EL (cell line): ENCODE data around the gene MTAP.

Experiments
- DNase-seq: peaks from one replicate; pipeline ENCODE4 v3.0.0-alpha.2; 2016

The MTAP gene

DNA sequence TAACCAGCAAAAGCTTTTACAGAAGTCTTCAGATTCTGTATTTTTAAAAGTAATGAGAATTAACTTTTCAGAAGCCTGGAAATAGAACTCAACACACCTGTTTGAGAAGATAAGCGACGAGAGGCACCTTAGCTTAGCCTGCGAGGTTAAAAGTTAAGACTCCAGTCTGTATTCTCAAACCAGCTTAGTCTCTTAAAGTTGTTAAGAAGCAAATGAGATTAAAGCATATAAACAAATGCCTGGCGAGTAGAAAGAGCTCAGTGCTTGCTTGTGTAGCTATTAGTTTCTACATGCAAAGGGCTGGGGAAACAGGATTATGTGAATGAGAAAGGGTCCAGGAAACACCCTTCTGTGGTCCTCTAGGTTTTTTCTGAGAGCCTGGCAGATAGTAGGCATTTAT lies 51.7 kb downstream of the MTAP start:
- no peak for DNase-seq

DNA sequence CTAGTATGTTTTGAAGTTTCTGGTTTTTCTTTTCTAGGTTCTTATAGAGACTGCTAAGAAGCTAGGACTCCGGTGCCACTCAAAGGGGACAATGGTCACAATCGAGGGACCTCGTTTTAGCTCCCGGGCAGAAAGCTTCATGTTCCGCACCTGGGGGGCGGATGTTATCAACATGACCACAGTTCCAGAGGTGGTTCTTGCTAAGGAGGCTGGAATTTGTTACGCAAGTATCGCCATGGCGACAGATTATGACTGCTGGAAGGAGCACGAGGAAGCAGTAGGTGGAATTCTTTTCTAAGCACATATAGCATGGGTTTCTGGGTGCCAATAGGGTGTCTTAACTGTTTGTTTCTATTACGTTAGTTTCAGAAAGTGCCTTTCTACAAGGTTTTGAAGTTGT lies 52.2 kb downstream of the MTAP start:
- DNase-seq: peak; percentile 67

DNA sequence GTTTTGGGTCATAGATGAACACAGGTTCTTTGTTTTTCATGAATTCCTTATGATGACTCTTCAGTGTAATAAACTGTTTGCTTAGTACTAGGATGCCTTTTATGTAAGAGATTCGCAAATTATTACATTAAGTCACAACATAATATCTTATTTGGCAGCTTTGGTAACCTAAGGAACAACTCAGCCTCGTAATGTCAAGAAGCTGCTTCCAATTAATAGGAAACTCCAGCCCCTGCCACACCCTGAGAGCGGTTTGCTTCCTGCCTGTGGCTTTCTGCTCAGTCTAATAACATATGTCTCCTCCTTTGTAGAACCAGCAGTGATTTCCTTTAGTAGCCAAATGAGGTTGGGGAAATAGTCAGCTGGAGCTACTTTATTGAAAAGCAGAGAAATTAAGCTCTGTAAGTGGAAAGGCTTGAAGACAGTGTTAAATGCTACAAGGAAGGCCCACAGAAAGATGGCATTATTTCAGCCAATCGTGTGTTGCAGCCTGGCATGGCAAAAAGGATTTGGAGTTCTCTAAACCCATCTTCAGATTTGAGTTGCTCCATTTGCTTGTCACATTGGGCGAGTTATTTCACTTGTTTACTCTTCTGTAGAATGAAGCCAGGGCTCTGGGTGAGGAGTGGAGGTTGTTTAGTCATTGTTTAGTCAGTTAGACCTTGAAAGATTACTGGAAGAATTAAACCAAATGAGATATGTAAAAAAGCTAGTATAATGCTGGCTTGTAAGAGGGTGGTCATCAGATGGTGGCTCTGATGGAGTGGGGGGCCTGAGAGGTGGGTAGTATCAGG lies 54.1 kb downstream of the MTAP start:
- DNase-seq: no peak

DNA sequence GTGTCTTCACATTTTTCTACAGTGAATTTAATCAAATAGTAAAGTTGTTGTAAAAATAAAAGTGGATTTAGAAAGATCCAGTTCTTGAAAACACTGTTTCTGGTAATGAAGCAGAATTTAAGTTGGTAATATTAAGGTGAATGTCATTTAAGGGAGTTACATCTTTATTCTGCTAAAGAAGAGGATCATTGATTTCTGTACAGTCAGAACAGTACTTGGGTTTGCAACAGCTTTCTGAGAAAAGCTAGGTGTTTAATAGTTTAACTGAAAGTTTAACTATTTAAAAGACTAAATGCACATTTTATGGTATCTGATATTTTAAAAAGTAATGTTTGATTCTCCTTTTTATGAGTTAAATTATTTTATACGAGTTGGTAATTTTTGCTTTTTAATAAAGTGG lies 60.4 kb downstream of the MTAP start:
- no peak for DNase-seq

DNA sequence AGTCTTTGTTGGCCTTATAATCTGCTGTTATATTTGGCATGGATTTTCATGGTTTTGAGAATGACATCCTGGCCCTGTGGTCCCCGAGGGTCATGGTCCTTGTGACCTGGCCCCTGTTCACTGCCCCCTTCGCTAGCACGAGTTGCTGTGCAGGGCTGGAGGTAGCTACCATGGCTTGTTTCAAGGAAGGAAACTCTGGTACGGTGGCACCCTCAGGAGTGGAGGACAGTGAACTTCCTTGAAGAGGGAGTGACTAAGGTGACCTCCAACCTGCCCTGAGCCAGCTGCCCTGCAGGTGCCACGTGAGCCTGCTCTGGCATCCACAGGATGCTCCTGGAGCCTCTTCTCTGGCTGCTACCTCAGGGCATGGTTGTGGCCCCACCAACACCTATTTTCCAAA lies 62.1 kb downstream of the MTAP start:
- no peak for DNase-seq

DNA sequence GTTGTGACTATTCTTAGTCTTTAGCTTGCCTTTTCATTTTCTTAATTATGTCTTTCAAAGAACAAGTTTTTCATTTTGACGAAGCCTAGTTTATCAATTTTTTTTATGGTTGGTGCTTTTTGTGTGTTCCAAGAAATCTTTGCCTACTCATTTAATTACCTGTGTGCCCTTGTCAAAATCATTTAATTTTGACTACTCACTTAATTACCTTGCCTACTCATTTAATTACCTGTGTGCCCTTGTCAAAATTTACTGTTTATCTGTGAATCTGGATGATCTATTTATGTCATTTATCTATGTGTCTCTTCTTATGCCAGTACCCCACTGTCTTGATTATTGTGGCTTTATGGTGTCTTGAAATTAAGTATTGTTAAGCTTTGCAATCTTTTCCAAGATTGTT lies 63.9 kb downstream of the MTAP start:
- DNase-seq: no peak

DNA sequence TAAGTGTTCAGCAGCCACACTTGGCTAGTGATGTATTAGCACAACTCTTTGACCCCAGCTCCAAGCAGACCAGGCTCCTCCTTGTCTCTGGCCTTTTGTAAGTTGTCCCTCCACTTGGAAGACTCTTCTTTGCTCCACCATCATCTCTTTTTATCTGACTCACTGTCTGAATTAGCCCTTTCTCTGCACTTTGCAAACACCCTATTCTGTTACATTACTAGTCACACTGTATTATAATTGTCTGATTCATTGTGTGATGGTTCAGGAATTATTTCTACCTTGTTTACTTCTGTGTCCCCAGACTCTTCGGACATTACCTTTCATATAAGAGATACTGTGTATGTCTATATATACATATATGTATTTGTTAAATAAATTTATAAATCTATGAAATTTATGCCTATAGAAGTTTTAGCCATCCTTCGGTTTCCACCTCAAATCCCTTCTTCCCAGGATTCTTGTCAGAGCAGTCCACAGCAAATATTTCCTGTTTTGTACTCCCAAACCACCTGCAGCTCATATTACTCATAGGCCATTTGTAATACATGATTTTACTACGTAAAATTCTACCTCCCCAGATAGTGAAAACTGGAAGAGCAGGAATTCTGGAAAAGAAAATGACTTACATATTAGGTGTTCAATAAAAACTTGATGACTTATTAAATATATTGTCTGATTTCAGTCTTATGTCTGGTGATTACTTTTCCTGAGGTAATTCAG lies 69.0 kb downstream of the MTAP start:
- DNase-seq: no peak

DNA sequence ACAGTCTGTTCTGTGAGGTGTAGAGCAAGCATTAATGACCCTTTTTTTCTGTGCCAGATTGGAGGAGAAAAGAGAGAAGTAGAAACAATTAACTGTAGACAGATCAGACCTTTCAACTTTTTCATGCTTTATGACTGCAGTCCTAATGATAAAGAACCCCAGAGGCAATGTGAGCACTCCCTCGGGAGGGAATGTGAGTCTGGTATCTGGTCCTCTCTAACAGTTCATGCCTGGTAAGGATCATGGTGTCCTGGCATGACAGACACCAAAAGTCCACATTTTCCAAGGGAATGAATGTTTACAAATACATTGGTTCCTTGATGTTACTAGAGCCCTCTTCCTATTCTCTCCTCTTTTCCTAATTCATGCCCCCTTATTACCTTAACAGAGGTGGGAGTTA lies 70.3 kb downstream of the MTAP start:
- DNase-seq: peak; percentile 29

DNA sequence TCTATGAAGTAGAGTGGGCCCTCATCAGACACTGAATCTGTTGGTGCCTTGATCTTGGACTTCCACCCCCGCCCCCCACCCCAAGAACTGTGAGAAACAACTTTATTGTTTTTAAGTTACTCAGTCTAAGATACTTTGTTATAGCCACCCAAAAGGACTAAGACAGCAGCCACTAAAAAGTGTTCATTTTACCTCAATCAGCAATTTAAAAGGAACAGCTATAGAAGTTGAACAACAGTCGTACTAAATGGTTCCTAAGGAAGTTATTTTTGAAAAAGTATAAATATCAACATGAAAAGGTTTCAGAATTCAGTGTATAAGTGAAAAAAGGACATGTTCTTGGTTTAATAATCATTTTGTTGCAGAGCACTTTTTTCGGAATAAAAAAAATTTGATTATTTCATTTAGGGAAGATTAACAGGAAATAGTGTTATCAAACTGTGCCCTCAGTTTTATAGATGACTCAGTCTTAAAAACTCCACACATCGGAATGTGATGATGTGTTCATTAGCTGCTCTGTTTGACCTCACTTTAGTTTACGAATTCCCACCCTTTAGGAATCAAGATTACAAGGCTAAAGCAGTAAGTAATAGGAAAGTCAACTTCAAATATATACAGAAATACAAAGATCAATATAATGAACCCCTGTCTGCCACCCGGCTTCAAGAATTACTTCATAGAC lies 71.2 kb downstream of the MTAP start:
- DNase-seq: peak; percentile 87

DNA sequence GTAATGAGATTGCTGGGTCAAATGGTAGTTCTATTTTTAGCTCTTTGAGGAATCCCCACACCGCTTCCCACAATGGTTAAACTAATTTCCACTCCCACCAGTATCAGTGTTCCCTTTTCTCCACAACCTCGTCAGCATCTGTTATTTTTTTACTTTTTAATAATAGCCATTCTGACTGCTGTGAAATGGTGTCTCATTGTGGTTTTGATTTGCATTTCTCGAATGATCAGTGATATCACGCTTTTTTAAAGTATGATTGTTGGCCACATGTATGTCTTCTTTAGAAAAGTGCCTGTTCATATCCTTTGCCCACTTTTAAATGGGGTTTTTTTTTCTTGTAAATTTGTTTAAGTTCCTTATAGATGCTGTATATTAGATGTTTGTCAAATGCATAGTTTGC lies 73.5 kb downstream of the MTAP start:
- DNase-seq: no peak

DNA sequence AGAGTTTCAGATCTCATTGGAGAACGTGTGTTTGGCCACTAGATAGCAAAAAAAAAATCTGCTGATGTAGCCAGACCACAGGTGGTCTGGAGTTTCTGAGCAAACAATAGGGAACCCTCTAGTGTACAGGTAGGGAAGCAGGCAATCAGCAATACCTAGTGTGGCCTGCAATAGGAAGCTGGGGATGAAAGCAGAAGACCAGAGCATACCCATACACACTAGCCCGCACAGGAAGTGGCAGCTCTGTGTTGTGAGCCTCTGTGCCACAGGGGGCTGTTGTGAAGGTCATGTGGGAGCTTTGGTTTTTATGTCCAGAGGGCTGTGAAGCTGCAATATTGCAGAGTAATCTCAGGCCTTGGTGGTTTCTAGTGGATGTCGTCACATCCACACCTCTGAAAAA lies 81.2 kb downstream of the MTAP start:
- DNase-seq: no peak

DNA sequence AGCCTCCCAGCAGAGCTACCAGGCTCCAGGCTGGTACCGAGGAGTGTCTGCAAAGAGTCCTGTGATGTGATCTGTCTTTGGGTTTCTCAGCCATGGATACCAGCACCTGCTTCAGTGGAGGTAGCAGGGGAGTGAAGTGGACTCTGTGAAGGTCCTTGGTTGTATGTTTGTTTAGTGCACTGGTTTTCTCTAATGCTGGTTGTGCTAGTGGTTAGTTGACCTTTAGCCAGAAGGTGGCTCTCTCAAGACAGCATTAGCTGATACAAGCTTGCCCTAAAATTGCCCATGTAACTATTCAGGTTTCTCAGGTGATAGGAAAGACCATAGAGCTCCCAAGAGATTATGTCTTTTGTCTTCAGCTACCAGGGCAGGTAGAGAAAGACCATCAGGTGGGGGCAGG lies 87.2 kb downstream of the MTAP start:
- DNase-seq: no peak

DNA sequence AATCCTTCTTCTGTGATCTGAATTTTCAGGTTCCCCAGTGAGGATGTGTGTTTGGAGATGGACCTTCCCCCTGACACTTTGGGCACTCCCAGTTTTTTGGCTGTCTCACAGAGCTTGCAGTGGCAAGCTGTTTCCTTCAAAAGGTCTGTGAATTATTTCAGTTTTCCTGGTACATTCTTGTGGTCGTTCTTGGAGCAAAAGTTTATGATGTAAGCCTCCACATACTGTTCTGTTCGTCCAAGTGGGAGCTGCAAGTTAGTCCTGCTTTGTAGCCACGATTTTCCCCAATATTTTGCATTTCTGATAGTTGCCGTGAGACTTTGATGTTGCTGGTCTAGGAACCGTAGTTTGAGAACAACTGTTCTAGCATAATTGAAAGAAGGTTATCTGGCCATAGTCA lies 88.3 kb downstream of the MTAP start:
- no peak for DNase-seq

DNA sequence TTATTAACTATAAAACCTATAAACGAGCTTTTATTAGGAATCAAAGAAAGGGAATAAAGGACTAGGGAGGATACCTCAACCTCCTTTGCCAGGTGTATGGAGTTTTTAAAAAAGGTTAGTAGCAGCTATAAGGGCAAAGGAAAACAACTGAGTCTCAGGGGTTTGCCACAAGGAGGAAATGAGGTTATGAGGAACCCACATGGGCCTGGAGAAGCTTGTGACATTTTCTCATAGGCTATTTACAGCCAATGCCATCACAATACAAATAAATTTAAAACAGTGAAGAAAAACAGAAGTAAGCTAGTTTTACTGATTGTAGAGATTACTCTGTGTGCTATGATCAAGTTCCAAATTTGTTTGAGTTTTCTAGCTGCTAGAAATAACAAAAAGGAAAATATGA lies 99.1 kb downstream of the MTAP start:
- no peak for DNase-seq

DNA sequence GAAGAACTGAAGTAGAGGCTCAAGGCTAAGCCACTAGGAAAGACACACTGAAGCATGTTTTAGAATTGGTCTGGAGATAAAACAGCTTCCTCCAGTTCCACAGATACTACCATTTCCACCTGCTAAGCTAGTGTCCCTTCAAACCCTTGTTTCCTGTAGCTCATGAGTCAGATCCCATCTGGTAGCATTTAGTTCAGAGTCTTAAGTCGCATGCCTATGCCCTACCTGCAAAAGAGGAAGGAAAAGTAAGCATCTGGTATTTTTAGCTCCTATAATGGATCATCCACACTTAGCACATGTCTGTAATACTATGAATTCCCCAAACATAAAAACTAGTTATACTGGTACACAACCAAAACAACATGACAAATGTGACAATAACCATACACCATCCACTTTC lies 99.7 kb downstream of the MTAP start:
- DNase-seq: no peak

DNA sequence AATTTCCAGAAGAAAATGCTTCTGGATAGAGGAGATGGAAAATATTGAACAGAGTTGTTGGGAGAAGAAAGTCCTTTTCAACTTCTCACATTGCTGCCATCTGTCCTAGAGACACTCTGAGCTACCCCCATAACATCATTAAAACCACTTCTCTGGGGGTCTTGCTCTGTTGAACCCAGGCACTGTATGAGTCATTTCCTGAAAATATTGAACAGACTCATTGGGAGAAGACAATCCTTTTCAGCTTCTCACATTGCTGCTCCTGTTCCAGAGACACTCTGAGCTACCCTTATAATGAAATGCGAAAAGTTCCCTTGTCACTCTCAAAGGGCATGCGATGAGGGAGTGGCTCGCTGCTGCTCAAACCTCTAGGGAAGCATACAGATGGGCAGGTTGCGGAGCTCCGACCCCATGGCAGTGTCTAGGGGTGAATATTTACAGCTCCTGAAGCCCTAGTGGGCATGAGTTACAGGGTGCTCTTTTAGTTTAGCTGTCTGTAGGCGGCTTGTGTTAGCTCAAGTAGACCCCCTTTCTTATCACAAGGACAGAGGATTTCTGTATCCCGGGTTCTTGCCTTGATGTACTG lies 101.0 kb downstream of the MTAP start:
- no peak for DNase-seq

DNA sequence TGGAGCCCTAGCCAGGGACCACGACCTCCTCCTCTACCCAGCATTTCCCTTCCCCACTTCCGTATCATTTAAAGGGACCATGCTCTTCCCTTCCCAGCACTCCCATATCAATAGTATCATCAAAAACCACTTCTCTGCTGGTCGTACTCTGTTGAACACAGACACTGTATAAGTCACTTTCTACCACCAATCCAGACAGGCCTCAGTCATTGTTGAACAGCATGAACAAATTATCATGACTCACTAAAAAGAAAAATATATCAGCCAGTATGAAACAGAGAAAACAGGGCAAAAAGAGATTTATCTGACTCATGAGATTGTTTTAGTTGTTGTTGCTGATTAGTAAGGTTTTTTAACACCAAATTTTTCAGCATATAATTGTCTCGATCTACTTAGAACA lies 101.9 kb downstream of the MTAP start:
- DNase-seq: peak; percentile 41

DNA sequence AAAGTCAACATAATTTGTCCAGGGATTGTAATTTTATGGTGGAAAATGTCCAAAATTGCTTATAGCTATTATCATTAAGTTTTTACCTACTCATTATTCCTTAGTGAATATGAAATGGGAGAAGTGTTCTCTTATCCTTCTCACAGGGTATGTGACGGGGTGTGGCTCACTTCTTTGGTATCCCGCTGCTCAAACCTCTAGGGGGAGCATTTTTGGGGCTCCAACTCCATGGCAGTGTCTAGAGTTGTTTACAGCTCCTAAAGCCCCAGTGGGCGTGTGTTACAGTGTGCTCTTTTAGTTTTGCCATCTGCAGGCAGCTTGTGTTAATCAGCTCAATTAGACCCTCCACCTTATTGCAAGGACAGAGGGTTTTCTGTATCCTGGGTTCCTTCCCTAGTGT lies 102.3 kb downstream of the MTAP start:
- peak; percentile 26 for DNase-seq

DNA sequence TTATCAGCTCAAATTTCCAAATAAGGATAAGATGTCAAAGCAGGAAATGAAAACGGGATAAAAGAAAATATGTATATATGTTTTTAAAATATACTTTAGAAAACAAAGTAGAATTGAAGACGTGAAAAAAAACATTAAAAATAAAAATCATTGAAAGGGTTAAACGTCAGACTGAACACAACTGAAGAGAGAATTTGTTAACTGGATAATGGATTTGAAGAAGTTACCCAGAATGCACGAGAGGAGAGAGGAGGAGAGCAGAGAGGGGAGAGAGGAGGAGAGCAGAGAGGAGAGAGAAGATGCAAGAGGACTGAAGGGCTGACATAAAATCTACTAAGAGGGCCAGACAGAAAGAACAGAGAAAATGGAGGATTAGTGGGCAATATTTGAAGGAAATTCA lies 103.8 kb downstream of the MTAP start:
- no peak for DNase-seq

DNA sequence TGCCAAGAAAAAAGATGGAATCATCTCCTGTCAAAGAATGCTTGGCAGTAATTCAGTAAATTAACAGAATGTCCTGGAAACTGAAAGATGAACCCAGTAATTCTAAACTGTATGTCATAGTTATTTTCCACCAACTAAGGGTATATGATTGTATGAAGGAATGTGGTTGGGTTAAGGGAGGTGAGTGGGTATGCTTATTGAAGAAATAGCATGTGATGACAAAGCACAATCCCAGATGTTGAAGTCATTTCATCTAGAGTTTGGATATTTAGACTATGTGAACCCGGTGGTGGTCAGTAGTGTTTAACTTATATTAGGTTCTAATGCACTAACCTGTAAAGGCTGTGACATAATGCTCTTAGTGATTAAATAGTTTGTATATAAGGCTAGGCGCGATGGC lies 104.4 kb downstream of the MTAP start:
- DNase-seq: peak; percentile 57

DNA sequence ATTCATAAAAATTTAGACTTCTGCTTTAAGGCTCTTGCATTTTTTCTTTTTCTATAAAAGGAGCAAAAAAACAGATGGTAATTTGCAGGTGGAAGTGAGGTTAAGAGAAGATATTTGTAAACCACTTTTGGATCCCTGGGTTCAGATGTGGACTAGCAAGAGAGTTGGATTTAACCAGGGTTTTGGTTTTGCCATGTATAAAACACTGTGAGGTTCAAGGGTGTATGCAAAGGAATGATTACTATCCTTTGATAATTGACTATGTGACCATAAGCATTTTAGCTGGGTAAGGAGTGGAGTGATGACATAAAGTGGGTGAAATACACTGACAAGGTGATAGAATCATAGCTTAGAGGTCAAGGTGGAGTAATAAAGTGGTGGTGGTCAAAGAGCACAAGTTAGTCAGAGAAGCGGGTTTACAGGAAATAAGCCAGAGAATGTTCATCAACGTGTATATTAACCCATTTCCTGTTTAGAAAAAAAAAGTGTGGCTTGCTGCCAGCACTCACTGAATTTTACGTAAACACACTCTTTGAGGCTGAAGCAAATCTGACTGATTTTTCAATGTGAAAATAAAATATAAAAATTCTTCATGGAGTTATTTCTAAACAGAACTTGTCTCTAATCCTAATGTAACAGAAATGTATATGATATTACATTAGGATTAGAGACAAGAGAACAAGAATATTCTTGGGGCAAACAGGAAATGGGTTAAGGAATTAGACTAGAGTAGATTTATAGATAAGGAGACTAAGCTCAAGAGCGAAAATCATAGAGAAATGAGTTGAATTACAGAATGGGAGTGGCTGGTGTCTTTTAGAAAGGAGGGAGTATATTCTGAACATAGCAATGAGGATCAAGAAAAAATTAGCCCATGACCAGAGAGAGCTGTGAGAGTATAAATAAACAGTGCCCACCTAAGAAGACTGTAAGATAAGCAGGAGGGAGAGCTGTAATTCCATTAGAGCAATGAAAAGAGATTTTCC lies 117.2 kb downstream of the MTAP start:
- peak; percentile 85 for DNase-seq

DNA sequence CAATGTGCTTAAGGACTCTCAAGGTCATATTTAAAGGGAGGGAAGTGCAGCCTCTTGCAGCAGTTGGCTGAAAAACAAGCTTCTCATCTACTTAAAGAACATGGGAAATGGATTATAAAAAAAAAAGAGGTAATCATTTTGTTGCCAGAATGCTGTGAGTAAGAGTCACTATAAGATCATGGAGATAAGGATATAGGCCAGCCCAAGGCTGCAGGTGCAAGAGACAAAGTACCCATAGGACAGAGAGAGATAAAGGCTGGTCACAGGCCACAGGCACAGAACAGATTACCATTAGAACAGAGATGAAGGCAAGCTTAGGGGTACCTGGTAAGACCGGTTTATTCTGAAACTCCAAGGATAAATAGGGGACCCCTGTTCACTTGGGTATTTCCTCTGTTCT lies 121.3 kb downstream of the MTAP start:
- no peak for DNase-seq

DNA sequence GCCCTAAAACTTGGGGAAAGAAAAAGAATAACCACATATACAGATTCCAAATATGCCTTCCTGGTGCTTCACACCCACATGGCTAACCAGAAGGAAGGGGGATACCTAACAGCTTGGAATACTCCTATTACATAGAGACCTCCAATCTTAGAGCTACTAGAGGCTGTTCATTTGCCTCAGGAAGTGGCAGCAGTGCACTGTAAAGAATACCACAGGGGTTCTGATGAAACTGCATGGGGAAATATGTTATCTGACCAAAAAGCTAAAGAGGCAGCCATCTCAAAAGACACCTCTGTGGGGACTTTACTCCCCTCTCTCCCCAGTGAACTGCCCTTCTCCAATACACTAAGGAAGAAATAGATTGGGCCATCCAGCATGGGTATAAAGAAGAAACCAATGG lies 125.3 kb downstream of the MTAP start:
- no peak for DNase-seq
